ENCODE data around the gene KLC1.

DNA sequence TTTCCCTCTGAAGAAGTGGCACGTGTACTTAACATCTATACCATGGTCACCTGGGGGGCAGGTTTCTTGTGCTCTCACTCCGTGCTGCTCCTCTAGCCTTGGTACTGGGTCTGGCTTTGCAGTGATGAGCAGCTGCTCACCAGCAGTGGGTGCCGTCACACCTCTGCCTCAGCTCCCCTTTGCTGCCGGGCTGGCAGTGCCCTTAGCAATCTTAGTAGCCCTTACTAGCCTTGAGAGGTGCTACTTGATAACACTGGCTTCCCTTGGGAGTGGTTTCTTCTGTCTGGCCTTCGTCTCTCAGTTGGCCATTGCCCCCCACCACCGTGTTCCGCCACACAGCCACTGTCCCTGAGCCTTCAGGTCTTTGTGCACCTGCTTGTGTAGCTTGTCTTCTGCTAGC lies 22.6 kb downstream of the KLC1 start:
- TF ChIP-seq POLR2A (IDR thresholded peaks at IDR 0.05; ENCODE audit: control extremely low read depth in 1 of 2, low read depth in 2 of 2, low read length in 2 of 2), result no peak
- no peak for TF ChIP-seq EZH2 (IDR thresholded peaks at IDR 0.05; ENCODE audit: low read depth, low read length, severe bottlenecking)
- TF ChIP-seq EGR1 (IDR thresholded peaks at IDR 0.05; ENCODE audit: borderline replicate concordance, low read depth, low read length), result no peak
- TF ChIP-seq SIN3A (conservative IDR thresholded peaks at IDR 0.05 in 1 of 2, IDR thresholded peaks at IDR 0.05 in 1 of 2; ENCODE audit: low read depth in 1 of 2, low read length in 2 of 2), result no peak
- TF ChIP-seq, protein P1, sequence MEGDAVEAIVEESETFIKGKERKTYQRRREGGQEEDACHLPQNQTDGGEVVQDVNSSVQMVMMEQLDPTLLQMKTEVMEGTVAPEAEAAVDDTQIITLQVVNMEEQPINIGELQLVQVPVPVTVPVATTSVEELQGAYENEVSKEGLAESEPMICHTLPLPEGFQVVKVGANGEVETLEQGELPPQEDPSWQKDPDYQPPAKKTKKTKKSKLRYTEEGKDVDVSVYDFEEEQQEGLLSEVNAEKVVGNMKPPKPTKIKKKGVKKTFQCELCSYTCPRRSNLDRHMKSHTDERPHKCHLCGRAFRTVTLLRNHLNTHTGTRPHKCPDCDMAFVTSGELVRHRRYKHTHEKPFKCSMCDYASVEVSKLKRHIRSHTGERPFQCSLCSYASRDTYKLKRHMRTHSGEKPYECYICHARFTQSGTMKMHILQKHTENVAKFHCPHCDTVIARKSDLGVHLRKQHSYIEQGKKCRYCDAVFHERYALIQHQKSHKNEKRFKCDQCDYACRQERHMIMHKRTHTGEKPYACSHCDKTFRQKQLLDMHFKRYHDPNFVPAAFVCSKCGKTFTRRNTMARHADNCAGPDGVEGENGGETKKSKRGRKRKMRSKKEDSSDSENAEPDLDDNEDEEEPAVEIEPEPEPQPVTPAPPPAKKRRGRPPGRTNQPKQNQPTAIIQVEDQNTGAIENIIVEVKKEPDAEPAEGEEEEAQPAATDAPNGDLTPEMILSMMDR (IDR thresholded peaks at IDR 0.05; ENCODE audit: control extremely low read depth in 1 of 3, insufficient read depth in 1 of 3, low read depth in 1 of 3, low read length in 3 of 3), result peak in 2 of 3 experiments; percentile 27 to 33; a peak in 2 of 4 replicates
- no peak for TF ChIP-seq POLR2AphosphoS5 (IDR thresholded peaks at IDR 0.05; ENCODE audit: low read depth, low read length)
- TF ChIP-seq CEBPB (IDR thresholded peaks at IDR 0.05; ENCODE audit: low read depth, low read length), result no peak
- no peak for TF ChIP-seq CREB1 (IDR thresholded peaks at IDR 0.05)
- no peak for TF ChIP-seq NRF1 (IDR thresholded peaks at IDR 0.05; ENCODE audit: low read depth, low read length)
- no peak for TF ChIP-seq GTF2F1 (IDR thresholded peaks at IDR 0.05; ENCODE audit: borderline replicate concordance, low read depth, low read length)
- TF ChIP-seq, protein P2, sequence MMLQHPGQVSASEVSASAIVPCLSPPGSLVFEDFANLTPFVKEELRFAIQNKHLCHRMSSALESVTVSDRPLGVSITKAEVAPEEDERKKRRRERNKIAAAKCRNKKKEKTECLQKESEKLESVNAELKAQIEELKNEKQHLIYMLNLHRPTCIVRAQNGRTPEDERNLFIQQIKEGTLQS (IDR thresholded peaks at IDR 0.05; ENCODE audit: insufficient read depth, low read depth, low read length), result no peak
